Mammary epithelial cell (primary cell): ENCODE data around the gene FNDC3B.

Experiments
- CTCF ChIP-seq, 2 donors: IDR thresholded peaks in 1 of 2; conservative IDR thresholded peaks in 1 of 2; 2 replicates each; pipeline ENCODE4 v1.5.1; 2011 to 2012; ENCODE audit warnings: inconsistent platforms in 2 of 2, low read length in 2 of 2, mild to moderate bottlenecking in 2 of 2, control low read depth in 1 of 2, low read depth in 1 of 2; ENCODE audit not compliant: insufficient read depth in 1 of 2; ENCODE audit errors: extremely low read depth in 1 of 2
- EZH2 ChIP-seq: IDR thresholded peaks from 2 replicates; pipeline ENCODE4 v1.6.1; 2012; ENCODE audit warnings: low read length, inconsistent platforms, borderline replicate concordance

- TF ChIP-seq CTCF (conservative IDR thresholded peaks at IDR 0.05 in 1 of 2, IDR thresholded peaks at IDR 0.05 in 1 of 2; ENCODE audit: extremely low read depth in 1 of 2, insufficient read depth in 1 of 2, low read depth in 1 of 2, low read length in 2 of 2): no peak
- no peak for TF ChIP-seq EZH2
Measured at GRCh38 chr3:172340583-172340982, 301.2 kb downstream of the FNDC3B start.
